GM12878 (cell line): Measurements from ENCODE around the gene CEP120. TPM values are rescaled to one million over a fixed set of nuclear protein-coding genes. Genes with fewer than 3 reads are reported as not detected.

ENCODE experiments used
- ATAC-seq: fragments of 200-7000 bp; cut with Tn5 transposase; 3 replicates; pipeline ENCODE4 v1.9.1; 2020; ENCODE audit warnings: mild to moderate bottlenecking, moderate library complexity
- BruUV-seq: library from RNA; stranded (reverse); fragments of 400-500 nt; replicated peaks from 2 replicates; lab custom pipeline; 2021; lab: Mats Ljungman, UMichigan
- CTCF ChIA-PET: fragments of 300-600 bp; sonication (Branson Sonifier 250); formaldehyde crosslinking; extraction: SDS; loops from one replicate; lab custom pipeline; 2021; ENCODE audit warnings: inconsistent platforms; lab: Yijun Ruan, JAX
- POLR2A ChIA-PET: fragments of 350-600 bp; formaldehyde crosslinking; extraction: SDS; loops from one replicate; lab custom pipeline; 2021; ENCODE audit warnings: inconsistent platforms; lab: Charles Lee
- RAD21 ChIA-PET: fragments of 300-600 bp; sonication (Branson Sonifier 250); formaldehyde crosslinking; loops from one replicate; lab custom pipeline; 2023; ENCODE audit warnings: antibody characterized with exemption; ENCODE audit not compliant: unreplicated experiment; lab: Charles Lee
- SMC1A ChIA-PET: fragments of 300-600 bp; sonication (Branson Sonifier 250); formaldehyde crosslinking; loops from one replicate; lab custom pipeline; 2023; ENCODE audit not compliant: unreplicated experiment, uncharacterized antibody; lab: Charles Lee
- DNase-seq: peaks from one replicate; pipeline ENCODE4 v3.0.0-alpha.2; 2011; ENCODE audit warnings: low read depth, low spot score
- FAIRE-seq: peaks from 3 replicates; lab custom pipeline; 2011; peaks lifted over from hg19 to GRCh38; lab: Jason Lieb, UNC
- H2AFZ ChIP-seq: 2 replicates; pipeline ENCODE4 v1.6.0; 2011; ENCODE audit warnings: low read depth, low read length, control low read depth; ENCODE audit not compliant: control insufficient read depth
- H3K27ac ChIP-seq: 2 replicates; pipeline ENCODE4 v1.5.1; 2011; ENCODE audit warnings: control low read depth; ENCODE audit not compliant: control insufficient read depth, insufficient read depth
- H3K27me3 ChIP-seq, 2 experiments: replicated peaks in 1 of 2; 2 replicates each; pipeline versions ENCODE4 v1.6.0 to v1.6.1; 2011; ENCODE audit warnings: low read length in 1 of 2; ENCODE audit not compliant: control insufficient read depth in 2 of 2, insufficient read depth in 2 of 2
- H3K36me3 ChIP-seq, 2 experiments: 2 replicates each; pipeline ENCODE4 v1.5.1; 2011; ENCODE audit warnings: low read length in 1 of 2; ENCODE audit not compliant: control insufficient read depth in 2 of 2, insufficient read depth in 2 of 2
- H3K4me1 ChIP-seq: 2 replicates; pipeline ENCODE4 v1.6.1; 2011; ENCODE audit warnings: mild to moderate bottlenecking, low read length, moderate library complexity, mixed read lengths; ENCODE audit not compliant: control insufficient read depth, insufficient read depth
- H3K4me2 ChIP-seq: 2 replicates; pipeline ENCODE4 v1.6.0; 2011; ENCODE audit warnings: control low read depth; ENCODE audit not compliant: control insufficient read depth, insufficient read depth
- H3K4me3 ChIP-seq: fragments of 200-600 bp; sonication (generic); 2 replicates; pipeline ENCODE4 v1.5.1; 2016
- H3K79me2 ChIP-seq: 2 replicates; pipeline ENCODE4 v1.6.0; 2011; ENCODE audit warnings: low read length; ENCODE audit not compliant: control insufficient read depth, insufficient read depth
- H3K9ac ChIP-seq: 2 replicates; pipeline ENCODE4 v1.8.0; 2011; ENCODE audit warnings: low read length, control low read depth, mixed read lengths; ENCODE audit not compliant: control insufficient read depth, insufficient read depth
- H3K9me3 ChIP-seq: replicated peaks from 3 replicates; pipeline ENCODE4 v1.5.1; 2011; ENCODE audit warnings: mild to moderate bottlenecking, low read length; ENCODE audit not compliant: control insufficient read depth, insufficient read depth
- H4K20me1 ChIP-seq: 2 replicates; pipeline ENCODE4 v1.6.0; 2011; ENCODE audit not compliant: control insufficient read depth, insufficient read depth
- BMI1 ChIP-seq: fragments of 450-650 bp; IDR thresholded peaks from 2 replicates; pipeline ENCODE4 v1.6.1; 2016; ENCODE audit warnings: mild to moderate bottlenecking, moderate library complexity, borderline replicate concordance
- HDAC6 ChIP-seq: fragments of 200-600 bp; sonication (generic); IDR thresholded peaks from one replicate; pipeline ENCODE4 v1.8.0; 2017; ENCODE audit warnings: antibody characterized with exemption; ENCODE audit not compliant: unreplicated experiment
- POU2F2 ChIP-seq: IDR thresholded peaks from 3 replicates; pipeline ENCODE4 v1.6.1; 2011; ENCODE audit warnings: low read depth, mild to moderate bottlenecking, low read length, borderline replicate concordance
- SPI1 ChIP-seq: IDR thresholded peaks from 2 replicates; pipeline ENCODE4 v1.6.1; 2011; ENCODE audit warnings: low read depth, mild to moderate bottlenecking, low read length, moderate library complexity, borderline replicate concordance; ENCODE audit not compliant: insufficient read depth
- TARDBP ChIP-seq: IDR thresholded peaks from 2 replicates; pipeline ENCODE4 v1.6.1; 2016; ENCODE audit warnings: borderline replicate concordance
- TBL1XR1 ChIP-seq: IDR thresholded peaks from 2 replicates; pipeline ENCODE4 v1.6.1; 2012; ENCODE audit warnings: low read depth, low read length, improper control_type of control experiment
- YY1 ChIP-seq: IDR thresholded peaks from 2 replicates; pipeline ENCODE4 v1.6.1; 2011; ENCODE audit warnings: low read depth, mild to moderate bottlenecking, low read length
- ZBTB33 ChIP-seq: fragments of 450-650 bp; IDR thresholded peaks from 2 replicates; pipeline ENCODE4 v1.6.1; 2017; ENCODE audit warnings: mild to moderate bottlenecking
- ZNF274 ChIP-seq: IDR thresholded peaks from one replicate; pipeline ENCODE4 v1.8.0; 2011; ENCODE audit not compliant: insufficient read length, insufficient read depth
- WGBS: methylation state at CpG from one replicate; pipeline ENCODE4 v1.1.6; 2016; ENCODE audit warnings: low lambda C conversion rate; ENCODE audit not compliant: insufficient replicate concordance, insufficient coverage; ENCODE audit errors: missing lambda C conversion rate; 5-methylcytosine and 5-hydroxymethylcytosine counted together
- in situ Hi-C: fragments of 300-500 bp; cut with MboI; formaldehyde crosslinking; loops from 9 replicates; pipeline ENCODE4 v1.14.3; 2018; ENCODE audit warnings: mixed read lengths
- intact Hi-C: fragments of 100-400 bp; cut with micrococcal nuclease; formaldehyde crosslinking; loops from one replicate; pipeline ENCODE4 v1.14.2; 2022; ENCODE audit not compliant: unreplicated experiment
- polyA plus RNA-seq, 11 experiments: library from polyadenylated mRNA; depleted of rRNA in 4 of 11; unstranded in 6 of 11; stranded (reverse) in 5 of 11; fragments of >200 nt; fragmentation: Nextera tagmentation in 4 of 11; fragmentation: Illumina TruSeq in 1 of 11; extraction: Ambion mirVana in 4 of 11; extraction: Trizol in 1 of 11; gene quantifications; 1 replicate in 1 of 11; 2 replicates in 10 of 11; pipeline versions ENCODE4 v1.2.1 to v1.2.3, GENCODE V29; 2011 to 2016; ENCODE audit warnings: inconsistent platforms in 2 of 11, missing spikeins in 2 of 11, low read depth in 1 of 11
- total RNA-seq, 4 experiments: library from RNA; depleted of rRNA in 3 of 4; stranded (reverse); fragments of >200 nt in 3 of 4; fragmentation: Illumina TruSeq in 1 of 4; extraction: Trizol in 1 of 4; gene quantifications; 2 replicates each; pipeline versions ENCODE4 v1.2.1 to v1.2.3, GENCODE V29; 2013 to 2021
- TF ChIP-seq, protein P1 (sequence below): IDR thresholded peaks from 2 replicates; pipeline ENCODE4 v1.6.1; 2012; ENCODE audit warnings: improper control_type of control experiment, low read depth, low read length; ENCODE audit not compliant: insufficient replicate concordance
- TF ChIP-seq, protein P2 (sequence below): fragments of 450-650 bp; IDR thresholded peaks from 2 replicates; pipeline ENCODE4 v1.6.1; 2018; ENCODE audit warnings: borderline replicate concordance, mild to moderate bottlenecking; ENCODE audit not compliant: partially characterized antibody
- TF ChIP-seq, protein P3 (sequence below): IDR thresholded peaks from 2 replicates; pipeline ENCODE4 v1.6.1; 2011; ENCODE audit warnings: low read depth, mild to moderate bottlenecking, low read length, moderate library complexity, borderline replicate concordance; ENCODE audit errors: extremely low read depth

Gene CEP120
- total and polyA plus RNA-seq, 10 of the 15 experiments (the other 5 are each of a cell fraction or from before 2014, with no cell fraction given): 4.1 to 23.0 (median 13.1) TPM

- FAIRE-seq (no peak), ATAC-seq (no peak), DNase-seq (no peak)
- 54% methylated on average over 3 of the region's 3 CpGs for WGBS
- BruUV-seq: no TSS peak
- Histone ChIP-seq H4K20me1 (no peaks in the 10 kb centered on the region), H3K27me3 (no peaks in the 10 kb centered on the region), H2AFZ (no peak overlapping the region), H3K79me2 (no peaks in the 10 kb centered on the region), H3K4me3 (no peak overlapping the region), H3K4me1 (no peaks in the 10 kb centered on the region), H3K4me2 (no peak overlapping the region), H3K9ac (no peak overlapping the region), H3K27ac (no peak overlapping the region), H3K36me3 (no peaks in the 10 kb centered on the region), H3K9me3 (no peaks in the 10 kb centered on the region)
- ChIA-PET SMC1A (interaction anchor here (0.5 kb wide), 1 partner anchor 136 kb away, joined by 3 read pairs; no protein-coding TSS in a partner anchor), RAD21 (no interaction called here), POLR2A (no interaction called here), CTCF (interaction anchor here (1.9 kb wide), 1 partner anchor 182 kb away, joined by 9 read pairs; no protein-coding TSS in a partner anchor)
- in situ Hi-C loops: no loop called here
- intact Hi-C loops: no loop called here
- TF ChIP-seq BMI1 (no peak), HDAC6 (no peak), SPI1 (no peak), ZNF274 (no peak), POU2F2 (no peak), TBL1XR1 (no peak), ZBTB33 (no peak), YY1 (no peak), TARDBP (no peak)
- TF ChIP-seq, protein P1, sequence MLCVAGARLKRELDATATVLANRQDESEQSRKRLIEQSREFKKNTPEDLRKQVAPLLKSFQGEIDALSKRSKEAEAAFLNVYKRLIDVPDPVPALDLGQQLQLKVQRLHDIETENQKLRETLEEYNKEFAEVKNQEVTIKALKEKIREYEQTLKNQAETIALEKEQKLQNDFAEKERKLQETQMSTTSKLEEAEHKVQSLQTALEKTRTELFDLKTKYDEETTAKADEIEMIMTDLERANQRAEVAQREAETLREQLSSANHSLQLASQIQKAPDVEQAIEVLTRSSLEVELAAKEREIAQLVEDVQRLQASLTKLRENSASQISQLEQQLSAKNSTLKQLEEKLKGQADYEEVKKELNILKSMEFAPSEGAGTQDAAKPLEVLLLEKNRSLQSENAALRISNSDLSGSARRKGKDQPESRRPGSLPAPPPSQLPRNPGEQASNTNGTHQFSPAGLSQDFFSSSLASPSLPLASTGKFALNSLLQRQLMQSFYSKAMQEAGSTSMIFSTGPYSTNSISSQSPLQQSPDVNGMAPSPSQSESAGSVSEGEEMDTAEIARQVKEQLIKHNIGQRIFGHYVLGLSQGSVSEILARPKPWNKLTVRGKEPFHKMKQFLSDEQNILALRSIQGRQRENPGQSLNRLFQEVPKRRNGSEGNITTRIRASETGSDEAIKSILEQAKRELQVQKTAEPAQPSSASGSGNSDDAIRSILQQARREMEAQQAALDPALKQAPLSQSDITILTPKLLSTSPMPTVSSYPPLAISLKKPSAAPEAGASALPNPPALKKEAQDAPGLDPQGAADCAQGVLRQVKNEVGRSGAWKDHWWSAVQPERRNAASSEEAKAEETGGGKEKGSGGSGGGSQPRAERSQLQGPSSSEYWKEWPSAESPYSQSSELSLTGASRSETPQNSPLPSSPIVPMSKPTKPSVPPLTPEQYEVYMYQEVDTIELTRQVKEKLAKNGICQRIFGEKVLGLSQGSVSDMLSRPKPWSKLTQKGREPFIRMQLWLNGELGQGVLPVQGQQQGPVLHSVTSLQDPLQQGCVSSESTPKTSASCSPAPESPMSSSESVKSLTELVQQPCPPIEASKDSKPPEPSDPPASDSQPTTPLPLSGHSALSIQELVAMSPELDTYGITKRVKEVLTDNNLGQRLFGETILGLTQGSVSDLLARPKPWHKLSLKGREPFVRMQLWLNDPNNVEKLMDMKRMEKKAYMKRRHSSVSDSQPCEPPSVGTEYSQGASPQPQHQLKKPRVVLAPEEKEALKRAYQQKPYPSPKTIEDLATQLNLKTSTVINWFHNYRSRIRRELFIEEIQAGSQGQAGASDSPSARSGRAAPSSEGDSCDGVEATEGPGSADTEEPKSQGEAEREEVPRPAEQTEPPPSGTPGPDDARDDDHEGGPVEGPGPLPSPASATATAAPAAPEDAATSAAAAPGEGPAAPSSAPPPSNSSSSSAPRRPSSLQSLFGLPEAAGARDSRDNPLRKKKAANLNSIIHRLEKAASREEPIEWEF: no peak
- TF ChIP-seq, protein P2, sequence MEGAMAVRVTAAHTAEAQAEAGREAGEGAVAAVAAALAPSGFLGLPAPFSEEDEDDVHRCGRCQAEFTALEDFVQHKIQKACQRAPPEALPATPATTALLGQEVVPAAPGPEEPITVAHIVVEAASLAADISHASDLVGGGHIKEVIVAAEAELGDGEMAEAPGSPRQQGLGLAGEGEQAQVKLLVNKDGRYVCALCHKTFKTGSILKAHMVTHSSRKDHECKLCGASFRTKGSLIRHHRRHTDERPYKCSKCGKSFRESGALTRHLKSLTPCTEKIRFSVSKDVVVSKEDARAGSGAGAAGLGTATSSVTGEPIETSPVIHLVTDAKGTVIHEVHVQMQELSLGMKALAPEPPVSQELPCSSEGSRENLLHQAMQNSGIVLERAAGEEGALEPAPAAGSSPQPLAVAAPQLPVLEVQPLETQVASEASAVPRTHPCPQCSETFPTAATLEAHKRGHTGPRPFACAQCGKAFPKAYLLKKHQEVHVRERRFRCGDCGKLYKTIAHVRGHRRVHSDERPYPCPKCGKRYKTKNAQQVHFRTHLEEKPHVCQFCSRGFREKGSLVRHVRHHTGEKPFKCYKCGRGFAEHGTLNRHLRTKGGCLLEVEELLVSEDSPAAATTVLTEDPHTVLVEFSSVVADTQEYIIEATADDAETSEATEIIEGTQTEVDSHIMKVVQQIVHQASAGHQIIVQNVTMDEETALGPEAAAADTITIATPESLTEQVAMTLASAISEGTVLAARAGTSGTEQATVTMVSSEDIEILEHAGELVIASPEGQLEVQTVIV: no peak
- TF ChIP-seq, protein P3, sequence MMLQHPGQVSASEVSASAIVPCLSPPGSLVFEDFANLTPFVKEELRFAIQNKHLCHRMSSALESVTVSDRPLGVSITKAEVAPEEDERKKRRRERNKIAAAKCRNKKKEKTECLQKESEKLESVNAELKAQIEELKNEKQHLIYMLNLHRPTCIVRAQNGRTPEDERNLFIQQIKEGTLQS: no peak
These were observed 5.5 kb upstream of the CEP120 start for GRCh38 chr5:123428521-123429220.
